Right cardiac atrium (tissue), 5 donors: ENCODE data around the gene RHEX. TPM values are rescaled to one million over a fixed set of nuclear protein-coding genes. Genes with fewer than 3 reads are reported as not detected.
A peak's percentile ranks its signal among the peaks of the same experiment; 100 is the strongest.

Experiments used
- ATAC-seq, 2 donors: fragments of 200-7000 bp; cut with Tn5 transposase; one replicate each; pipeline versions ENCODE4 v1.8.0 to v1.9.1; 2020; ENCODE audit warnings: moderate library complexity in 2 of 2, mild to moderate bottlenecking in 1 of 2
- DNase-seq, 3 donors: peaks; one replicate each; pipeline ENCODE4 v3.0.0-alpha.2; 2020
- H3K27ac ChIP-seq: one replicate; pipeline ENCODE4 v1.5.1; 2013; ENCODE audit warnings: mild to moderate bottlenecking, low read length, control low read depth, moderate library complexity
- H3K27me3 ChIP-seq: one replicate; pipeline ENCODE4 v1.6.1; 2013; ENCODE audit not compliant: control insufficient read depth, insufficient read depth
- H3K4me1 ChIP-seq: one replicate; pipeline ENCODE4 v1.6.1; 2013; ENCODE audit warnings: low read length; ENCODE audit not compliant: control insufficient read depth, insufficient read depth
- H3K4me3 ChIP-seq: one replicate; pipeline ENCODE4 v1.5.1; 2013; ENCODE audit warnings: low read length, control low read depth
- H3K9me3 ChIP-seq: one replicate; pipeline ENCODE4 v1.6.1; 2013; ENCODE audit warnings: low read length; ENCODE audit not compliant: control insufficient read depth
- WGBS: extraction: QIAGEN DNeasy Blood & Tissue Kit; methylation state at CpG from one replicate; pipeline ENCODE4 v1.1.7; 2013; 5-methylcytosine and 5-hydroxymethylcytosine counted together
- intact Hi-C, 4 donors: fragments of 100-400 bp; cut with DNase I; formaldehyde crosslinking; loops; one replicate each; pipeline versions ENCODE4 v1.11.0 to v1.14.0; 2022 to 2023
- polyA plus RNA-seq: library from polyadenylated mRNA; stranded (reverse); fragments of 200-250 nt; gene quantifications from one replicate; pipeline ENCODE4 v1.2.3, GENCODE V29; 2013
- total RNA-seq, 4 donors: library from RNA; stranded (reverse); fragmentation: NEBNext Ultra II Directional; extraction: Animal tissue kit (Norgen Biotek cat#: 25700); gene quantifications; one replicate each; pipeline ENCODE4 v1.2.1, GENCODE V29; 2021
- donor health status: healthy with polysubstance abuse.
- donor health status: DM: no; HTN: yes; CAD: no.
- donor health status: DM: no; HTN: no; CAD: no.
- donor health status: DM: no; HTN: yes; CAD: no; lungs with severe emphysema.
- donor health status: DM: yes; HTN: yes; CAD: no.

Gene RHEX
- total and polyA plus RNA-seq, 5 donors: 0.17 to 1.7 (median 0.82) TPM; not detected in 2

- ATAC-seq: no peak
- intact Hi-C loops: no loop called here
- no peaks in the 10 kb centered on the region for H3K4me1 ChIP-seq
- H3K9me3 ChIP-seq: no peaks in the 10 kb centered on the region
- H3K4me3 ChIP-seq: no peak overlapping the region
- no peak overlapping the region for H3K27ac ChIP-seq
- no peak for DNase-seq
- no peaks in the 10 kb centered on the region for H3K27me3 ChIP-seq
Measured at GRCh38 chr1:206122686-206123085, 69.7 kb downstream of the RHEX start.

GRCh38 chr1:206125346-206125745 is 72.4 kb downstream of the RHEX start:
- no peak overlapping the region for H3K27ac ChIP-seq
- intact Hi-C loops: no loop called here
- 70% methylated on average over 1 of the region's 1 CpG for WGBS
- no peaks in the 10 kb centered on the region for H3K27me3 ChIP-seq
- no peak for ATAC-seq
- no peak overlapping the region for H3K4me3 ChIP-seq
- DNase-seq: no peak
- no peaks in the 10 kb centered on the region for H3K9me3 ChIP-seq
- H3K4me1 ChIP-seq: no peaks in the 10 kb centered on the region

GRCh38 chr1:206127336-206127735 is 74.4 kb downstream of the RHEX start:
- Histone ChIP-seq H3K4me1 (no peaks in the 10 kb centered on the region), H3K27me3 (no peaks in the 10 kb centered on the region), H3K27ac (no peak overlapping the region), H3K4me3 (no peak overlapping the region), H3K9me3 (no peaks in the 10 kb centered on the region)
- WGBS: 95% methylated on average over 9 of the region's 9 CpGs
- intact Hi-C loops: no loop called here
- no peak for DNase-seq
- no peak for ATAC-seq

- ATAC-seq (peak in 1 of 2 donors; percentile 35), DNase-seq (no peak)
- Histone ChIP-seq H3K4me1 (no peaks in the 10 kb centered on the region), H3K9me3 (no peaks in the 10 kb centered on the region), H3K27ac (no peak overlapping the region), H3K27me3 (no peaks in the 10 kb centered on the region), H3K4me3 (no peak overlapping the region)
- intact Hi-C loops: no loop called here
- WGBS: 38% methylated on average over 4 of the region's 4 CpGs
Measured at GRCh38 chr1:206128196-206128595, 75.2 kb downstream of the RHEX start.

- Histone ChIP-seq H3K4me1 (no peaks in the 10 kb centered on the region), H3K27ac (no peak overlapping the region), H3K27me3 (no peaks in the 10 kb centered on the region), H3K4me3 (no peak overlapping the region), H3K9me3 (no peaks in the 10 kb centered on the region)
- 46% methylated on average over 7 of the region's 7 CpGs for WGBS
- intact Hi-C loops: no loop called here
- DNase-seq (no peak), ATAC-seq (peak; percentile 17 to 34)
Measured at GRCh38 chr1:206131037-206131436, 78.1 kb downstream of the RHEX start.

DNA sequence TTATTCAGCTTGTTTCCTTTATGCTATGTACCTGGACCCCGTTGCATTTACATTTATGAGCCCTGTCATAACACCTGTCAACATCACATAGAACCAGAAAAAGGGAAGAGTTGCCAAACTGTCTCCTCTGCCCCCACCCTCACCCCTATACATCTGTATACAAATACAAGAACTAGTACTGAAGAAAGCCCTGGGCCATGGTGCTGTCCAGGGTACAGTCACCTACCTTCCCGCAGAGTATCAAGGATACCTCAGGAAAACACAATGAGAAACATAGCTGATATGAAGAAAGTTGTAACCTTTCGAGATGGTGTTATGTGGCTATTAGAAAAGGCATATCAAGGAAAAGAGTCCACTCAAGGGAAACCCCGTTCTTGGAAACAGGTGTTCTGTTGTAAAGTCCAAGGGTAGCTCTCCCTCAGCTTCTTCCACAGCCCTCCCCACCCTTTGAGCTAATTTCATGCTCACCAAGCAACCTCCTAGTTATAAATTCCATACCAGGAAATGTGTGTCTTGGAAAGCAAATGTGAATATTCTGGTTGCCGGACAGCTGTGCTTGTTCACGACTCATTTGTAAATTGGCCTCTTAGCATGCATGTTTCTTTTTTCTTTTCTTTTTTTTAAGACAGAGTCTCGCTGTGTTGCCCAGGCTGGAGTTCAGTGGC is 80.9 kb downstream of the RHEX start:
- ATAC-seq (no peak), DNase-seq (no peak)
- 87% methylated on average over 7 of the region's 7 CpGs for WGBS
- Histone ChIP-seq H3K4me3 (no peak overlapping the region), H3K27ac (no peak overlapping the region), H3K9me3 (no peaks in the 10 kb centered on the region), H3K27me3 (no peaks in the 10 kb centered on the region), H3K4me1 (no peaks in the 10 kb centered on the region)
- intact Hi-C loops: no loop called here

- ATAC-seq: no peak
- WGBS: 89% methylated on average over 2 of the region's 2 CpGs
- DNase-seq: no peak
Measured at GRCh38 chr1:206135248-206135647, 82.3 kb downstream of the RHEX start.

DNA sequence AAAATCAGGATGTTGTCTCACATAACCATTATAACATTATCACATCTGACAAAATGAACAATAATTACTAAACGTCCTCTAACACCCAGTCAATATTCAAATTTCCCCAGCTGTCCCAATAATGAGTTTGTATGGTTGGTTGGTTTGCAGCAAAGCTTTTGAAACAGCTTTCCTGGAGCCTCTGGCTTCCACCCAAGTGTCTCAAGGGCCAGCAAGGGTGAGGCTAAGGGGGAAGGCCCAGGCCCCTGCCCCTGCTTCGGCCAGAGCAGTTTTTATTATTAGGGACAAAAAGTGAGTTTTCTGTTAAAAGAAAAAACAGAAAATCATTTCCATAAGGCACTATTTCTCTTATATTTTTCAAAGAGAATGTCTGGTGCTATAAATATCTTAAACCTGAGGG is 83.3 kb downstream of the RHEX start:
- intact Hi-C loops: no loop called here
- ATAC-seq: no peak
- 34% methylated on average over 2 of the region's 2 CpGs for WGBS

More at GRCh38 chr1:206135248-206135647, 82.3 kb downstream of the RHEX start:
- no peak overlapping the region for H3K4me3 ChIP-seq
- H3K27ac ChIP-seq: no peak overlapping the region
- intact Hi-C loops: no loop called here
- no peaks in the 10 kb centered on the region for H3K27me3 ChIP-seq
- H3K4me1 ChIP-seq: no peaks in the 10 kb centered on the region
- no peaks in the 10 kb centered on the region for H3K9me3 ChIP-seq

GRCh38 chr1:206142011-206142410 is 89.0 kb downstream of the RHEX start:
- Histone ChIP-seq H3K4me3 (no peak overlapping the region), H3K27me3 (no peaks in the 10 kb centered on the region), H3K4me1 (no peaks in the 10 kb centered on the region), H3K9me3 (no peaks in the 10 kb centered on the region), H3K27ac (no peak overlapping the region)
- ATAC-seq (no peak), DNase-seq (no peak)
- WGBS: 91% methylated on average over 3 of the region's 3 CpGs
- intact Hi-C loops: no loop called here

More for the DNA sequence above, 83.3 kb downstream of the RHEX start:
- no peak for DNase-seq
- H3K4me3 ChIP-seq: no peak overlapping the region
- no peaks in the 10 kb centered on the region for H3K27me3 ChIP-seq
- no peaks in the 10 kb centered on the region for H3K4me1 ChIP-seq
- no peak overlapping the region for H3K27ac ChIP-seq
- no peaks in the 10 kb centered on the region for H3K9me3 ChIP-seq

DNA sequence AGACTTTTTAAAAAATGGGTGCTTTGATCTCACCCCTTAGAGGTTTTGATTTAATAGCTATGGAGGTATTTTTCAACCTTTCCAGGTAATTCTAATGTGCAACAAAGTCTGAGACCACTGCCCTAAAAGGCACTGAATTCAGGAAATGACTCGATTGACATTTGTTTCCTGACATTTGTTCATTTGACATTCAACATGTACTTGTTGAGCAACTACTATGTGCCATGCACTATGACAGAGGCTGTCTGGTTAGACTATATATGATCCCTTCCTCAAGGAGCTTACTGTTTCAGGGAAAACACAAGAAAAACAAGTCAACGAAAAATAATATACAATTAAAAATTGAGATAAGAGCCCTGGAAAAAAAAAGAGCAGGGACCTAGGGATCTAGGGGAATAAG is 89.8 kb downstream of the RHEX start:
- Histone ChIP-seq H3K27me3 (no peaks in the 10 kb centered on the region), H3K9me3 (no peaks in the 10 kb centered on the region), H3K4me3 (no peak overlapping the region), H3K27ac (no peak overlapping the region), H3K4me1 (no peaks in the 10 kb centered on the region)
- ATAC-seq (no peak), DNase-seq (no peak)
- WGBS: 64% methylated on average over 2 of the region's 2 CpGs
- intact Hi-C loops: no loop called here

GRCh38 chr1:206143537-206144172 is 90.7 kb downstream of the RHEX start:
- Histone ChIP-seq H3K9me3 (no peaks in the 10 kb centered on the region), H3K27me3 (no peaks in the 10 kb centered on the region), H3K4me1 (no peaks in the 10 kb centered on the region), H3K4me3 (no peak overlapping the region), H3K27ac (no peak overlapping the region)
- DNase-seq: no peak
- peak in 1 of 2 donors; percentile 34 for ATAC-seq
- intact Hi-C loops: no loop called here
- WGBS: 88% methylated on average over 15 of the region's 15 CpGs
